ENCODE data around the gene P2RX5.

The P2RX5 gene

GRCh38 chr17:3683054-3683511 lies 12.9 kb downstream of the P2RX5 start:
- 40 to 44% methylated on average over 10 of the region's 10 CpGs for WGBS, 2 experiments
- H3K4me3 ChIP-seq (ENCODE audit: insufficient read depth, low read depth, low read length) = no peak overlapping the region

DNA sequence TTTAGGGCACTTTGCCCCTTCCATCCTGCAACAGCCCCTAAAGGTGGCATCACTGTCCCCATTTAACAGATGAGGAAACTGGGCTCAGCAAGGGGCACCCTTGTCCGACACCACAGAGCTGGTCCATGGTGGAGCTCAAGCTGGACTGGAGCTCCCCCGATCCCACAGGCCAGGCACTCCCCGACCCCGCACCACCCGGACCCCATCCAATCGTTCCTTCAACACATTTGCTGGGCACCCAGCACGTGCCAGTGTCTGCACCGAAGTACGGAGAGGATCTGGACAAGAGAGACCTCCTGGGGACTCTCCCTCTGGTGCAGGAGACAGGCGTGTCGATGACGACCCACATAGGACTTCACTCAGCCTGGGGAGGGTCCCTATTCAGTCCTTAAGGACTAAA lies 13.9 kb downstream of the P2RX5 start:
- Histone ChIP-seq H3K27ac (ENCODE audit: insufficient read depth, low read depth, low read length, poor library complexity, severe bottlenecking) (no peak overlapping the region), H3K36me3 (ENCODE audit: control insufficient read depth, insufficient read depth, low read length) (no peaks in the 10 kb centered on the region), H3K4me1 (ENCODE audit: control insufficient read depth, insufficient read depth, low read length) (no peaks in the 10 kb centered on the region), H3K4me3 (ENCODE audit: insufficient read depth, low read depth, low read length) (no peak overlapping the region), H3K27me3 (ENCODE audit: control insufficient read depth, insufficient read depth, low read length, poor library complexity, severe bottlenecking) (no peaks in the 10 kb centered on the region), H3K9me3 (ENCODE audit: control insufficient read depth, low read length) (no peaks in the 10 kb centered on the region)
- 93 to 95% methylated on average over 12 of the region's 12 CpGs for WGBS, 2 experiments

More at GRCh38 chr17:3683054-3683511, 12.9 kb downstream of the P2RX5 start:
- Histone ChIP-seq H3K4me1 (ENCODE audit: control insufficient read depth, insufficient read depth, low read length) (no peaks in the 10 kb centered on the region), H3K9me3 (ENCODE audit: control insufficient read depth, low read length) (no peaks in the 10 kb centered on the region), H3K36me3 (ENCODE audit: control insufficient read depth, insufficient read depth, low read length) (no peaks in the 10 kb centered on the region), H3K27ac (ENCODE audit: insufficient read depth, low read depth, low read length, poor library complexity, severe bottlenecking) (no peak overlapping the region), H3K27me3 (ENCODE audit: control insufficient read depth, insufficient read depth, low read length, poor library complexity, severe bottlenecking) (no peaks in the 10 kb centered on the region)

GRCh38 chr17:3681565-3681964 lies 14.4 kb downstream of the P2RX5 start:
- Histone ChIP-seq H3K4me1 (ENCODE audit: control insufficient read depth, insufficient read depth, low read length) (no peaks in the 10 kb centered on the region), H3K4me3 (ENCODE audit: insufficient read depth, low read depth, low read length) (no peak overlapping the region), H3K27ac (ENCODE audit: insufficient read depth, low read depth, low read length, poor library complexity, severe bottlenecking) (no peak overlapping the region), H3K27me3 (ENCODE audit: control insufficient read depth, insufficient read depth, low read length, poor library complexity, severe bottlenecking) (no peaks in the 10 kb centered on the region), H3K36me3 (ENCODE audit: control insufficient read depth, insufficient read depth, low read length) (no peaks in the 10 kb centered on the region), H3K9me3 (ENCODE audit: control insufficient read depth, low read length) (no peaks in the 10 kb centered on the region)
- 89 to 91% methylated on average over 20 of the region's 20 CpGs for WGBS, 2 experiments

- no peaks in the 10 kb centered on the region for H3K4me1 ChIP-seq (ENCODE audit: control insufficient read depth, insufficient read depth, low read length)
- H3K27me3 ChIP-seq (ENCODE audit: control insufficient read depth, insufficient read depth, low read length, poor library complexity, severe bottlenecking) = no peaks in the 10 kb centered on the region
- no peaks in the 10 kb centered on the region for H3K36me3 ChIP-seq (ENCODE audit: control insufficient read depth, insufficient read depth, low read length)
- 94 to 95% methylated on average over 12 of the region's 12 CpGs for WGBS, 2 experiments
- no peak overlapping the region for H3K27ac ChIP-seq (ENCODE audit: insufficient read depth, low read depth, low read length, poor library complexity, severe bottlenecking)
- no peaks in the 10 kb centered on the region for H3K9me3 ChIP-seq (ENCODE audit: control insufficient read depth, low read length)
- no peak overlapping the region for H3K4me3 ChIP-seq (ENCODE audit: insufficient read depth, low read depth, low read length)
Observed at GRCh38 chr17:3681057-3681456, 14.9 kb downstream of the P2RX5 start.

GRCh38 chr17:3679531-3680126 lies 16.3 kb downstream of the P2RX5 start:
- H3K9me3 ChIP-seq (ENCODE audit: control insufficient read depth, low read length) = no peaks in the 10 kb centered on the region
- WGBS, 2 experiments = 87% methylated on average over 20 of the region's 20 CpGs
- H3K4me1 ChIP-seq (ENCODE audit: control insufficient read depth, insufficient read depth, low read length) = no peaks in the 10 kb centered on the region
- H3K27me3 ChIP-seq (ENCODE audit: control insufficient read depth, insufficient read depth, low read length, poor library complexity, severe bottlenecking) = no peaks in the 10 kb centered on the region
- H3K36me3 ChIP-seq (ENCODE audit: control insufficient read depth, insufficient read depth, low read length) = no peaks in the 10 kb centered on the region
- H3K27ac ChIP-seq (ENCODE audit: insufficient read depth, low read depth, low read length, poor library complexity, severe bottlenecking) = no peak overlapping the region
- H3K4me3 ChIP-seq (ENCODE audit: insufficient read depth, low read depth, low read length) = no peak overlapping the region

DNA sequence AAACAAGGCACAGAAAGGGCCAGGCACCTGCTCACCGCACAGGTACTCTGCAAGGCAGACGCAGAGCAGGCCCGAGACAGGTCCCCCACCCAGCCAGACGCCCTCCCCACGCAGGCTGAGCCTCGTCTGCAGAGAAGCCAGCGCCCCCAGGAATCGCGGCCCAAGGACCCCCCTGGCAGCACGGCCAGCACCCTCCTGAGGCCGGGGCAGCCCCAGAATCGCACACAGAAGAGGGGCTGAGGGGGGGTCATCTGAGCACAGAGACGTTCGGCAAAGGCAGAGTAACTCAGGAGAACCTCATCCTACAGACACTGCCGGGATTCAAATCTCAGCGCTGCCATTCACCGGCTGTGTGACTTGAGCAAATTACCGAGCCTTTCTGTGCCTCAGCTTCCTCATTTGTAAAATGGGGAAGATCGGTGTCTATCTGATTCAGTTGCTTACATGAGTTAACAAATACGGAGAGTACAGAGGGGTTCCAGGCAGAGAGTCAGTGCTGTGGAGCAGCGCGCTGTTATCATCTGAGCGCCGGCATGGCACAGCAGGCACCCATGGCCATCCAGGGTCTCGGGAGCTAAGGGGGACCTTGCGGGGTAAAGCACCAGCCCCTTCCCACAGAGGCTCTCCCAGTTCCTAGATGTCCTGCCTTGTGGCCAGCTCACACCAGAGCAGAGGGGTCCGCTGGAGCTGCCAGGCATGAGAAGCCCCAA lies 17.0 kb downstream of the P2RX5 start:
- WGBS, 2 experiments = 93 to 94% methylated on average over 27 of the region's 27 CpGs
- Histone ChIP-seq H3K4me3 (ENCODE audit: insufficient read depth, low read depth, low read length) (no peak overlapping the region), H3K27ac (ENCODE audit: insufficient read depth, low read depth, low read length, poor library complexity, severe bottlenecking) (no peak overlapping the region), H3K4me1 (ENCODE audit: control insufficient read depth, insufficient read depth, low read length) (no peaks in the 10 kb centered on the region), H3K27me3 (ENCODE audit: control insufficient read depth, insufficient read depth, low read length, poor library complexity, severe bottlenecking) (no peaks in the 10 kb centered on the region), H3K36me3 (ENCODE audit: control insufficient read depth, insufficient read depth, low read length) (no peaks in the 10 kb centered on the region), H3K9me3 (ENCODE audit: control insufficient read depth, low read length) (no peaks in the 10 kb centered on the region)

- WGBS, 2 experiments = 57 to 60% methylated on average over 16 of the region's 16 CpGs
- Histone ChIP-seq H3K36me3 (ENCODE audit: control insufficient read depth, insufficient read depth, low read length) (no peaks in the 10 kb centered on the region), H3K4me3 (ENCODE audit: insufficient read depth, low read depth, low read length) (no peak overlapping the region), H3K27me3 (ENCODE audit: control insufficient read depth, insufficient read depth, low read length, poor library complexity, severe bottlenecking) (no peaks in the 10 kb centered on the region), H3K4me1 (ENCODE audit: control insufficient read depth, insufficient read depth, low read length) (no peaks in the 10 kb centered on the region), H3K27ac (ENCODE audit: insufficient read depth, low read depth, low read length, poor library complexity, severe bottlenecking) (no peak overlapping the region), H3K9me3 (ENCODE audit: control insufficient read depth, low read length) (no peaks in the 10 kb centered on the region)
Observed at GRCh38 chr17:3678095-3678820, 17.7 kb downstream of the P2RX5 start.

- Histone ChIP-seq H3K27me3 (ENCODE audit: control insufficient read depth, insufficient read depth, low read length, poor library complexity, severe bottlenecking) (no peaks in the 10 kb centered on the region), H3K27ac (ENCODE audit: insufficient read depth, low read depth, low read length, poor library complexity, severe bottlenecking) (no peak overlapping the region)
Observed at GRCh38 chr17:3675886-3676285, 20.1 kb downstream of the P2RX5 start.

DNA sequence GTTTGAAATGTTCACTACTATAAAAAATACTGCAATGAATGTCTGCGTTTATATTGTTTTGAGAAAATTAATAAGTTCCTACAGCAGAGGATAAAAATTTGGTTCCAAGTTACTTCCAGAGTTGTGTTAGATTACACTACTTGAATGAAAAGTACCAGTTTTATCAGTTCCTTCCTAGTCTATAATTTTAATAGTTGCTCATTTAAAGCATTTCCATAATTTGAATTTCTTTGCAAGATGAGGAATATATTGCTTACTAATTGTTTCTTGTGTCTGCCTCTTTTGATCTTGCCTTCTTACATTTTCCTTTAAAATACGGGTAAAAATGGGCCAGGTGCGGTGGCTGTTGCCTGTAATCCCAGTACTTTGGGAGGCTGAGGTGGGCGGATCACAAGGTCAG lies 23.4 kb downstream of the P2RX5 start:
- Histone ChIP-seq H3K27ac (ENCODE audit: insufficient read depth, low read depth, low read length, poor library complexity, severe bottlenecking) (no peak overlapping the region), H3K4me1 (ENCODE audit: control insufficient read depth, insufficient read depth, low read length) (peaks cover under 1% of the 10 kb centered on the region), H3K36me3 (ENCODE audit: control insufficient read depth, insufficient read depth, low read length) (no peaks in the 10 kb centered on the region), H3K4me3 (ENCODE audit: insufficient read depth, low read depth, low read length) (no peak overlapping the region), H3K27me3 (ENCODE audit: control insufficient read depth, insufficient read depth, low read length, poor library complexity, severe bottlenecking) (no peaks in the 10 kb centered on the region), H3K9me3 (ENCODE audit: control insufficient read depth, low read length) (no peaks in the 10 kb centered on the region)
- 87 to 90% methylated on average over 3 to 4 of the region's 4 CpGs for WGBS, 2 experiments

More at GRCh38 chr17:3675886-3676285, 20.1 kb downstream of the P2RX5 start:
- Histone ChIP-seq H3K36me3 (ENCODE audit: control insufficient read depth, insufficient read depth, low read length) (no peaks in the 10 kb centered on the region), H3K4me1 (ENCODE audit: control insufficient read depth, insufficient read depth, low read length) (no peaks in the 10 kb centered on the region), H3K4me3 (ENCODE audit: insufficient read depth, low read depth, low read length) (no peak overlapping the region), H3K9me3 (ENCODE audit: control insufficient read depth, low read length) (no peaks in the 10 kb centered on the region)
- 92 to 93% methylated on average over 11 of the region's 11 CpGs for WGBS, 2 experiments

- Histone ChIP-seq H3K9me3 (ENCODE audit: control insufficient read depth, low read length) (no peaks in the 10 kb centered on the region), H3K4me1 (ENCODE audit: control insufficient read depth, insufficient read depth, low read length) (peaks cover 5% of the 10 kb centered on the region), H3K27ac (ENCODE audit: insufficient read depth, low read depth, low read length, poor library complexity, severe bottlenecking) (no peak overlapping the region), H3K4me3 (ENCODE audit: insufficient read depth, low read depth, low read length) (peak overlapping the region; percentile 94), H3K27me3 (ENCODE audit: control insufficient read depth, insufficient read depth, low read length, poor library complexity, severe bottlenecking) (no peaks in the 10 kb centered on the region), H3K36me3 (ENCODE audit: control insufficient read depth, insufficient read depth, low read length) (peaks cover 2% of the 10 kb centered on the region)
- 57% methylated on average over 11 to 12 of the region's 12 CpGs for WGBS, 2 experiments
Observed at GRCh38 chr17:3669548-3669947, 26.4 kb downstream of the P2RX5 start.

Measured in ectodermal cell (in vitro differentiated cells).